ELR (cell line): ENCODE data around the gene LHFPL2.
"Not testable (repeated sequence)": the region's sequence is repeated elsewhere in the genome, so short reads cannot be mapped to it uniquely, and the experiment has no call there.

Experiments
- DNase-seq: peaks from one replicate; pipeline ENCODE4 v3.0.0-alpha.2; 2015; ENCODE audit warnings: low read depth

Gene LHFPL2

DNA sequence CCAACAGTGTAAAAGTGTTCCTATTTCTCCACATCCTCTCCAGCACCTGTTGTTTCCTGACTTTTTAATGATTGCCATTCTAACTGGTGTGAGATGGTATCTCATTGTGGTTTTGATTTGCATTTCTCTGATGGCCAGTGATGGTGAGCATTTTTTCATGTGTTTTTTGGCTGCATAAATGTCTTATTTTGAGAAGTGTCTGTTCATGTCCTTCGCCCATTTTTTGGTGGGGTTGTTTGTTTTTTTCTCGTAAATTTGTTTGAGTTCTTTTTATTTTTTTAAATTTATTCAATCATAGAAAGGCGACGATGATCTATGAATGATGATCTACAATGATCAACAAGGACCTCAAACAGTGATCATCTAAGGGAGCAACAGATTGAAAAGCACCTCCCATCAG, 28.5 kb downstream of the LHFPL2 start:
- DNase-seq = not testable (repeated sequence)

- no peak for DNase-seq
Measured at GRCh38 chr5:78618303-78618702, 30.3 kb downstream of the LHFPL2 start.

- DNase-seq = peak; percentile 60
Measured at GRCh38 chr5:78615697-78616096, 32.9 kb downstream of the LHFPL2 start.

- DNase-seq = no peak
Measured at GRCh38 chr5:78614816-78615215, 33.8 kb downstream of the LHFPL2 start.

GRCh38 chr5:78613756-78614155, 34.8 kb downstream of the LHFPL2 start:
- no peak for DNase-seq

- DNase-seq = no peak
Measured at GRCh38 chr5:78613151-78613533, 35.4 kb downstream of the LHFPL2 start.

- DNase-seq = no peak
Measured at GRCh38 chr5:78612227-78613150, 36.1 kb downstream of the LHFPL2 start.

DNA sequence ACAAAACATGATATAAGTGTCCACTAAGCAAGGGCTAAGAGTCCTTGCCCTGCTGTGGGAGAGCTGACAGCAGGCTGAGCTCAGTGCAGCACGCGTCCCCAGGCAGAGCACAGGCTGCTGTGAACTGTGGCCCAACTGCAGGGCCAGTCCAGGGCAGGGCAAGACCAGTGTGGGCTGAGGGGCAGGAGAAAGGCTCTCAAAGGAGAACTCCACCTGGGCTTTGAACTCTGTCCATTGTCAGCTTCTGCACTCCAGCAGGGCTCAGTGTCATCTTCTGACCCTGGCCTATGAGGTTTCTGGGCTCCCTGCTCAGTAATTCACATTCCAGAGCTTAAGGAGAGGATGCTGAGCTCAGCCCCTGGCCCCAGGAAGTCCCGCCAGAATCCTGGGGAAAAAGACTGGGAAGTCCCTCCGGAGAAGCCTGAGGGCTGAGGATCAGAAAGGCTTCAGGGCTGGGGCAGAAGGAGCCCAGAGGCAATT, 37.4 kb downstream of the LHFPL2 start:
- peak; percentile 78 for DNase-seq

GRCh38 chr5:78610636-78611035, 37.9 kb downstream of the LHFPL2 start:
- DNase-seq = peak; percentile 55

- peak; percentile 79 for DNase-seq
Measured at GRCh38 chr5:78610163-78610583, 38.4 kb downstream of the LHFPL2 start.

GRCh38 chr5:78607864-78608263, 40.7 kb downstream of the LHFPL2 start:
- DNase-seq = no peak

- no peak for DNase-seq
Measured at GRCh38 chr5:78606241-78606640, 42.3 kb downstream of the LHFPL2 start.

GRCh38 chr5:78605611-78606010, 43.0 kb downstream of the LHFPL2 start:
- DNase-seq = peak; percentile 84

- DNase-seq = no peak
Measured at GRCh38 chr5:78604689-78605285, 43.8 kb downstream of the LHFPL2 start.

DNA sequence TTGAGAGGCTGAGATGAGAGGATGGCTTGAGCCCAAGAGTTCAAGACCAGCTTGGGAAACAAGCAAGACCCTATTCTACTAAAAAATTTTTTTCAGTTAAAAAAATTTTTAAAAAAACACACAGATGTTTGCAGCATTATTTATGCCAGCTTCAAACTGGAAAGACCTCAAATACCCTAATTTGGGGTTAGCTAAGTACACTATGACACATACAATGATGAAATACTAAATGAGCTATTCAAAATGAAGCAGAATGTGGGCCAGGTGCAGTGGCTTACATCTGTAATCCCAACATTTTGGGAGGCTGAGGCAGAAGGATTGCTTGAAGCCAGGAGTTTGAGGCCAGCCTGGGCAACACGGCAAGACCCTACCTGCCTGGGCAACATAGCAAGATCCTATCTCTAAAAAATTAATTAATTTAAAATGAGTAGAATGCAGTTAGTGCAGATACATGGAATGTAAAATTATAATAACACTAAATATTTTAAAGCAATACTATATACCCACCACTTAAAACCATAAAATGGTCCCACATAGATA, 44.9 kb downstream of the LHFPL2 start:
- DNase-seq = no peak

GRCh38 chr5:78602400-78602799, 46.2 kb downstream of the LHFPL2 start:
- no peak for DNase-seq

- DNase-seq = peak; percentile 45
Measured at GRCh38 chr5:78601559-78602314, 46.8 kb downstream of the LHFPL2 start.

- peak; percentile 76 for DNase-seq
Measured at GRCh38 chr5:78600687-78601414, 47.7 kb downstream of the LHFPL2 start.

DNA sequence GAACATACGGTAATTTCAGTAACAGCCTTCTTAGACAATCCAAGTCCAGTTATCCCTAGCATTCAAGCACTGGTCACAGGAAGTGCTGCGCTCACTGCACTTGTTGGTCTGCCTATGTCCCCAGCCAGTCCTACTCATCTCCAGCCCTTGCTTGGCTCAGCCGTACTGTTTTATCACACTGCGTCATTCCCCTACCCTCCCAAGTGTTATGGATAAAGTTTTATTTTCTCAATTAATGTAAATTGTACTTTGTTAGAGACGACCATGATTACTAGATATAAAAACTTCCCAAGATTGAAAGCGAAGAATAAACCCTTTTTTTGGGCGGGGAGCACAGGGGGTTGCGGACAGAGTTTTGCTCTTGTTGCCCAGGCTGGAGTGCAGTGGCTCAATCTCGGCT, 49.6 kb downstream of the LHFPL2 start:
- DNase-seq = no peak

- peak; percentile 75 for DNase-seq
Measured at GRCh38 chr5:78597974-78598371, 50.6 kb downstream of the LHFPL2 start.
